Lower leg skin (tissue), 4 donors: ENCODE results near the gene PRR14L. TPM values are rescaled to one million over a fixed set of nuclear protein-coding genes. Genes with fewer than 3 reads are reported as not detected.
A peak's percentile ranks its signal among the peaks of the same experiment; 100 is the strongest.
"Not testable (repeated sequence)": the region's sequence is repeated elsewhere in the genome, so short reads cannot be mapped to it uniquely, and the experiment has no call there.

Source experiments
- DNase-seq, 2 donors: peaks; one replicate each; pipeline ENCODE4 v3.0.0-alpha.2; 2019; ENCODE audit warnings: low spot score in 2 of 2
- H3K4me3 ChIP-seq: fragments of 200-600 bp; sonication (generic); 2 replicates; pipeline ENCODE4 v1.5.1; 2017; ENCODE audit warnings: mild to moderate bottlenecking, low read depth; ENCODE audit not compliant: poor library complexity, severe bottlenecking
- POLR2A ChIP-seq, 2 donors: fragments of 450-650 bp; IDR thresholded peaks; one replicate each; pipeline ENCODE4 v1.6.1; 2016 to 2017; ENCODE audit warnings: antibody characterized with exemption in 2 of 2, mild to moderate bottlenecking in 1 of 2, moderate library complexity in 1 of 2
- WGBS, 2 donors: methylation state at CpG; one replicate each; pipeline ENCODE4 v1.1.5; 2018; 5-methylcytosine and 5-hydroxymethylcytosine counted together
- intact Hi-C: fragments of 100-400 bp; cut with DNase I; formaldehyde crosslinking; loops from one replicate; pipeline ENCODE4 v1.15.0; 2023; ENCODE audit warnings: low total_unique reads
- total RNA-seq, 4 donors: library from RNA; depleted of rRNA; stranded (reverse); fragments of >200 nt; gene quantifications; one replicate each; pipeline ENCODE4 v1.1.0, GENCODE V29; 2016
- TF ChIP-seq, protein P1 (sequence below), 3 donors: fragments of 450-650 bp; IDR thresholded peaks; one replicate each; pipeline ENCODE4 v1.5.1; 2016; ENCODE audit warnings: antibody characterized with exemption in 3 of 3, mild to moderate bottlenecking in 3 of 3, moderate library complexity in 2 of 3

PRR14L gene
- total RNA-seq, result 10 to 100 TPM; 27.0 to 32.7 (median 29.7) TPM

DNA sequence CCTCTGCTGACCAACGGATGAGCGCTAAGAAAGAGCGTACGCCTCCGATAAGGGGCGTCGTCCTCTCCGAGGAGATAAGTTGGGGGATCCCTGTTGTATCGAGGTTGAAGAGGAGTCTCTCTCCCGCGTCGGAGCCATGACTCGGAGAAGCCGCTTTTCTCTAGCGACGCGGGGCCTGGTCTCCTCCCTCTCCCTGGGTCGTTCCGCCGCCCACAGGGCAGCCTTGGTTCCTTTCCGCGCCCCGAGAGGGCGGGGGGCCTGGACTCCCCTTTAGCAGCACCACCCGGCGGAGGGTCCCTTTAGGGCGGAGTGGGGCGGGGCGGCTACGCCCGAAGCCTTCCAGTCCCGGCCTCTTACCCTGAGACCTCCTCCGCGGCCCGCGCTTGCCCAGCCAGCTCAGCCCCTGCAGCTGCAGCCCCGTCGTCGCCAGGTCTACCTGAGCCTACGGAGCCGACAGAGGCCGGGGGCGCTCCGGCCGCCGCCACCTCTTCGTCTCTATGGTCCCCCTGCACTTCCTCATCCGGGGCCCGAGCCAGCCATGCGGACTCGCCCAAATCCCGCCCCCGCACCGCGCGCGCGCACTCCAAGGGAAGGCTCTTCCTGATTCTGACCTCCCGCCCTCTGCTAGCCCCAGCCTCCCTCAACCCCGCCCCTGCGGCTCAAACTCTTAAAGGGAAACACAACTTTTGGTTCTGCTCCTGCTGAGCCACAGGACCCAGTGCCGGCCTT, at the start of gene PRR14L:
Gene PRR14L, minus strand, starts transcription at position 497 of the 729 bp plus-strand sequence. CDS start 11,272 bp downstream, outside the sequence.
- DNase-seq, result peak; percentile 97 to 100
- TF ChIP-seq, protein P1, sequence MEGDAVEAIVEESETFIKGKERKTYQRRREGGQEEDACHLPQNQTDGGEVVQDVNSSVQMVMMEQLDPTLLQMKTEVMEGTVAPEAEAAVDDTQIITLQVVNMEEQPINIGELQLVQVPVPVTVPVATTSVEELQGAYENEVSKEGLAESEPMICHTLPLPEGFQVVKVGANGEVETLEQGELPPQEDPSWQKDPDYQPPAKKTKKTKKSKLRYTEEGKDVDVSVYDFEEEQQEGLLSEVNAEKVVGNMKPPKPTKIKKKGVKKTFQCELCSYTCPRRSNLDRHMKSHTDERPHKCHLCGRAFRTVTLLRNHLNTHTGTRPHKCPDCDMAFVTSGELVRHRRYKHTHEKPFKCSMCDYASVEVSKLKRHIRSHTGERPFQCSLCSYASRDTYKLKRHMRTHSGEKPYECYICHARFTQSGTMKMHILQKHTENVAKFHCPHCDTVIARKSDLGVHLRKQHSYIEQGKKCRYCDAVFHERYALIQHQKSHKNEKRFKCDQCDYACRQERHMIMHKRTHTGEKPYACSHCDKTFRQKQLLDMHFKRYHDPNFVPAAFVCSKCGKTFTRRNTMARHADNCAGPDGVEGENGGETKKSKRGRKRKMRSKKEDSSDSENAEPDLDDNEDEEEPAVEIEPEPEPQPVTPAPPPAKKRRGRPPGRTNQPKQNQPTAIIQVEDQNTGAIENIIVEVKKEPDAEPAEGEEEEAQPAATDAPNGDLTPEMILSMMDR (IDR thresholded peaks at IDR 0.05), result no peak
- TF ChIP-seq POLR2A (IDR thresholded peaks at IDR 0.05), result peak in 1 of 2 donors; percentile 19
- WGBS, 2 donors, result 0 to 1% methylated on average over 44 to 55 of the region's 62 CpGs
- H3K4me3 ChIP-seq, result peak within 1 kb of the TSS; percentile 97
- intact Hi-C loops, result no loop called here

DNA sequence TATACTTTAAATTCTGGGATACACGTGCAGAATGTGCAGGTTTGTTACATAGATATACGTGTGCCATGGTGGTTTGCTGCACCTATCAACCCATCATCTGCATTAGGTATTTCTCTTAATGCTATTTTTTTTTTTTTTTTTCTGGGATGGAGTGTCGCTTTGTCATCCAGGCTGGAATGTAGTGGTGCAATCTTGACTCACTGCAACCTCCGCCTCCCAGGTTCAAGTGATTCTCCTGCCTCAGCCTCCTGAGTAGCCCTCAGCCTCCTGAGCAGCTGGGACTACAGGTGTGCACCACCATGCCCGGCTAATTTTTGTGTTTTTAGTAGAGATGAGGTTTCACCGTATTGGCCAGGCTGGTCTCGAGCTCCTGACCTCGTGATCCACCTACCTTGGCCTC, 49.4 kb upstream of the PRR14L start:
- DNase-seq, H3K4me3 ChIP-seq, intact Hi-C loops: not testable (repeated sequence)
- 83 to 84% methylated on average over 8 of the region's 8 CpGs for WGBS, 2 donors

DNA sequence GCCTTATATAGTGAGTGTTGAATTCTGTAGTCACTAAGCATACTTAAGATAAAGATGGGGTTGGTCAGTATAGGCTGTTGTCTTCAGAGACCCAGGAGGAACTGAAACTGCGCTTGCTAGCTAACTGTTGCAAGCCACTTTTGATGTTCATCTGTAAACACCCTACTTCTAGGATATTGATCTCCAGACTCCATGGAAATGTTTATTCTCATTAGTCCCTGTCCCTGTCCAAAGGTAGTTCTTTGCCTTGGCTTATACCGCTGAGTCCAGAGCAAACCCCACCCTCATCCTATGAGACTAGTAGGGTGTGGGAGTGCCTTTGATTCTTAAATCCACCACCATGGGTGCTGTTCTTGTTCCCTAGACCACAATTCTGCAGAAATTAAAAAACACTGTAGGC, 40.3 kb upstream of the PRR14L start:
- 92 to 93% methylated on average over 2 of the region's 2 CpGs for whole genome bisulfite sequencing, 2 donors
- TF ChIP-seq POLR2A (IDR thresholded peaks at IDR 0.05), result no peak
- TF ChIP-seq, protein P1 (IDR thresholded peaks at IDR 0.05), result no peak
- intact Hi-C loops, result no loop called here
- H3K4me3 ChIP-seq, result no peak overlapping the region
- DNase-seq, result no peak

DNA sequence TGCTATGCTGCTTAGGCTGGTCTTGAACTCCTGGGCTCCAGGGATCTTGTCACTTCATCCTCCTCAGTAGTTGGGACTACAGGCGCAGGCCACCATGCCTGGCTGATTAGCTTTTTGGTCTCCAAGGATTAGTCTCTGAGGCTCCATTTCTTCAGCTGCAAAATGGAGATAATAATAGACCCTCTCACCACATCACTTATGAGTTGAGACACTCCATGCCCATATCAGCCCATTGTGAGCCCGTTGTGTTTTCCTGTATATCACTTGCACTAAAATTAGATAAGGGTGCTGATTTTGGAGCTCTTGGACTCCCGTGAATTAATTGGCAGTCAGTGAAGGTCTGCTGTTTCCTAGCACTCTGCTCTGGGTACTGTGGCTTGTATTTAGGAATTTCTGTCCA, 39.9 kb upstream of the PRR14L start:
- WGBS, 2 donors, result 88 to 95% methylated on average over 3 of the region's 3 CpGs
- intact Hi-C loops, result no loop called here
- no peak for TF ChIP-seq POLR2A (IDR thresholded peaks at IDR 0.05)
- TF ChIP-seq, protein P1 (IDR thresholded peaks at IDR 0.05), result no peak
- no peak overlapping the region for H3K4me3 ChIP-seq
- no peak for DNase-seq

DNA sequence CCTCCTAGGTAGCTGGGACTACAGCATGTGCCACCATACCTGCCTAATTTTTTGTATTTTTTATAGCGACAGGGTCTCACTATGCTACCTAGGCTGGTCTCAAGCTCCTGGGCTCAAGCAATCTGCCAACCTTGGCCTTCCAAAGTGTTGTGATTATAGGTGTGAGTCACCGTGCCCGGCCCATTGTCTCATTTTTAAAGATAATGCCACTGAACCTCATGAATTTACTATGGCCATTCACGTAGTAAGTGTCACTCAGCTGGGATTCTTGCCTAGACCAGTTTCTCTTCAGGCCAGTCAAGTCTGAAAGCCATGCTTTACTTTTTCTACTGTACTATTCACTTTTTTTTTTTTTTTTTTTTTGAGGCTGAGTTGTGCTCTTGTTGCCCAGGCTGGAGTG, 26.3 kb upstream of the PRR14L start:
- no peak for DNase-seq
- WGBS, 2 donors, result 94 to 95% methylated on average over 4 of the region's 4 CpGs
- no peak for TF ChIP-seq POLR2A (IDR thresholded peaks at IDR 0.05)
- TF ChIP-seq, protein P1 (IDR thresholded peaks at IDR 0.05), result no peak
- intact Hi-C loops, result no loop called here
- no peak overlapping the region for H3K4me3 ChIP-seq

DNA sequence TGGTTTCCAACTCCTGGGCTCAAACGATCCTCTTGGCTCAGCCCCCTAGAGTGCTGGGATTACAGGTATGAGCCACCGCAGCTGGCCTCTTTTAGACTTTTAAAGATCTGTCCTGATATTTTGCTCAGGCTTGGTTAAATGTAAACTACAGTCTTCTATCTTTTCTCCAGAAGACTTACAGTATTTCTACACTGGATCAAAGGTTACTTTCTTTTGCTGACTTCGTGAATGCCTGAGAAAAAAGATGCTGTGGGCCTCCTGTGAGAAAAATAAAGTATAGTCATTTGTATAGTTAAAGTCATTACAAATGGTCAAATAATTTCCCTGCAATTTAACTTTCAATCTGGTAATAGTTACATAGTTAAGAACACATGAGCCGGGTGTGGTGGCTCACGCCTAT, 23.5 kb upstream of the PRR14L start:
- 90 to 92% methylated on average over 5 of the region's 5 CpGs for WGBS, 2 donors
- intact Hi-C loops, result no loop called here
- TF ChIP-seq, protein P1 (IDR thresholded peaks at IDR 0.05), result no peak
- TF ChIP-seq POLR2A (IDR thresholded peaks at IDR 0.05), result no peak
- no peak overlapping the region for H3K4me3 ChIP-seq
- no peak for DNase-seq
